PFSK-1 (cell line): ENCODE results near the gene ADORA2B.

Experiments used
- POLR2AphosphoS5 ChIP-seq: IDR thresholded peaks from 2 replicates; pipeline ENCODE4 v1.6.1; 2012; ENCODE audit warnings: low read depth, mild to moderate bottlenecking, control low read depth, low read length, moderate library complexity
- TAF1 ChIP-seq: IDR thresholded peaks from 2 replicates; pipeline ENCODE4 v1.6.1; 2012; ENCODE audit warnings: low read length, control low read depth, borderline replicate concordance; ENCODE audit not compliant: insufficient read depth

GRCh38 chr17:15943971-15944758 lies 765 bp upstream of the ADORA2B start:
- TF ChIP-seq TAF1 (no peak), POLR2AphosphoS5 (no peak)
